ENCODE measurements around the gene ITPR3. TPM values are rescaled to one million over a fixed set of nuclear protein-coding genes. Genes with fewer than 3 reads are reported as not detected.
A peak's percentile ranks its signal among the peaks of the same experiment; 100 is the strongest.

ITPR3 gene
- total RNA-seq, 1 donor from 2014 or later = 0.34 TPM

- no peak for TF ChIP-seq CTCF (IDR thresholded peaks at IDR 0.05; ENCODE audit: partially characterized antibody, unreplicated experiment)
- no peak overlapping the region for H3K4me3 Mint-ChIP-seq (ENCODE audit: unreplicated experiment)
- no peak overlapping the region for H3K27ac Mint-ChIP-seq (ENCODE audit: unreplicated experiment)
- peaks cover 4% of the 10 kb centered on the region for H3K4me1 Mint-ChIP-seq (ENCODE audit: low read depth, unreplicated experiment)
- no peaks in the 10 kb centered on the region for H3K9me3 Mint-ChIP-seq (ENCODE audit: unreplicated experiment)
- H3K36me3 Mint-ChIP-seq (ENCODE audit: unreplicated experiment) = no peaks in the 10 kb centered on the region
- no peak for DNase-seq
- peaks cover 2% of the 10 kb centered on the region for H3K27me3 Mint-ChIP-seq (ENCODE audit: unreplicated experiment)
Observed at GRCh38 chr6:33577718-33578117, 43.4 kb upstream of the ITPR3 start.

- Mint-ChIP-seq H3K36me3 (ENCODE audit: unreplicated experiment) (no peaks in the 10 kb centered on the region), H3K9me3 (ENCODE audit: unreplicated experiment) (no peaks in the 10 kb centered on the region), H3K27ac (ENCODE audit: unreplicated experiment) (peak overlapping the region; percentile 68), H3K27me3 (ENCODE audit: unreplicated experiment) (peaks cover 2% of the 10 kb centered on the region), H3K4me1 (ENCODE audit: low read depth, unreplicated experiment) (peaks cover 4% of the 10 kb centered on the region), H3K4me3 (ENCODE audit: unreplicated experiment) (peak overlapping the region; percentile 79)
- no peak for DNase-seq
- TF ChIP-seq CTCF (IDR thresholded peaks at IDR 0.05; ENCODE audit: partially characterized antibody, unreplicated experiment) = no peak
Observed at GRCh38 chr6:33578164-33578563, 43.0 kb upstream of the ITPR3 start.

- H3K36me3 Mint-ChIP-seq (ENCODE audit: unreplicated experiment) = no peaks in the 10 kb centered on the region
- peaks cover 6% of the 10 kb centered on the region for H3K4me1 Mint-ChIP-seq (ENCODE audit: low read depth, unreplicated experiment)
- peak overlapping the region; percentile 93 for H3K4me3 Mint-ChIP-seq (ENCODE audit: unreplicated experiment)
- no peaks in the 10 kb centered on the region for H3K9me3 Mint-ChIP-seq (ENCODE audit: unreplicated experiment)
- H3K27ac Mint-ChIP-seq (ENCODE audit: unreplicated experiment) = peak overlapping the region; percentile 68
- DNase-seq = no peak
- peaks cover 3% of the 10 kb centered on the region for H3K27me3 Mint-ChIP-seq (ENCODE audit: unreplicated experiment)
- TF ChIP-seq CTCF (IDR thresholded peaks at IDR 0.05; ENCODE audit: partially characterized antibody, unreplicated experiment) = no peak
Observed at GRCh38 chr6:33578588-33579011, 42.5 kb upstream of the ITPR3 start.

- Mint-ChIP-seq H3K4me1 (ENCODE audit: low read depth, unreplicated experiment) (peaks cover 8% of the 10 kb centered on the region), H3K36me3 (ENCODE audit: unreplicated experiment) (no peaks in the 10 kb centered on the region), H3K9me3 (ENCODE audit: unreplicated experiment) (no peaks in the 10 kb centered on the region), H3K27me3 (ENCODE audit: unreplicated experiment) (peaks cover 9% of the 10 kb centered on the region), H3K4me3 (ENCODE audit: unreplicated experiment) (peak within 1 kb of the TSS; percentile 93), H3K27ac (ENCODE audit: unreplicated experiment) (peak within 1 kb of the TSS; percentile 85)
- TF ChIP-seq CTCF (IDR thresholded peaks at IDR 0.05; ENCODE audit: partially characterized antibody, unreplicated experiment) = peak; percentile 55
- DNase-seq = peak; percentile 89
Observed at GRCh38 chr6:33579828-33580714, 41.1 kb upstream of the ITPR3 start, which contains the start of gene BAK1. TSS of gene BAK1 (minus strand) at chr6:33580276. CDS start at chr6:33577604, 2,672 bp downstream.

GRCh38 chr6:33581186-33581585 is 39.9 kb upstream of the ITPR3 start:
- Mint-ChIP-seq H3K27ac (ENCODE audit: unreplicated experiment) (no peak overlapping the region), H3K4me3 (ENCODE audit: unreplicated experiment) (no peak overlapping the region), H3K9me3 (ENCODE audit: unreplicated experiment) (peaks cover 1% of the 10 kb centered on the region), H3K36me3 (ENCODE audit: unreplicated experiment) (no peaks in the 10 kb centered on the region), H3K4me1 (ENCODE audit: low read depth, unreplicated experiment) (peaks cover 8% of the 10 kb centered on the region), H3K27me3 (ENCODE audit: unreplicated experiment) (peaks cover 9% of the 10 kb centered on the region)
- DNase-seq = no peak
- no peak for TF ChIP-seq CTCF (IDR thresholded peaks at IDR 0.05; ENCODE audit: partially characterized antibody, unreplicated experiment)

All from glutamatergic neuron (in vitro differentiated cells).